PFSK-1 (cell line): ENCODE results near the gene ULK4.

Experiments used
- REST ChIP-seq, 2 experiments: IDR thresholded peaks; 2 replicates each; pipeline versions ENCODE4 v1.6.1 to v1.8.0; 2011 to 2012; ENCODE audit warnings: low read depth in 2 of 2, low read length in 2 of 2, control low read depth in 1 of 2, inconsistent platforms in 1 of 2, mild to moderate bottlenecking in 1 of 2, moderate library complexity in 1 of 2; ENCODE audit not compliant: insufficient read depth in 1 of 2
- SIN3A ChIP-seq: IDR thresholded peaks from 2 replicates; pipeline ENCODE4 v1.6.1; 2012; ENCODE audit warnings: mild to moderate bottlenecking, low read length, moderate library complexity, borderline replicate concordance; ENCODE audit not compliant: insufficient read depth
- TAF1 ChIP-seq: IDR thresholded peaks from 2 replicates; pipeline ENCODE4 v1.6.1; 2012; ENCODE audit warnings: low read length, control low read depth, borderline replicate concordance; ENCODE audit not compliant: insufficient read depth

GRCh38 chr3:41324156-41324475 lies 637.8 kb downstream of the ULK4 start:
- TF ChIP-seq TAF1 (no peak), SIN3A (no peak), REST (IDR thresholded peaks at IDR 0.05; ENCODE audit: insufficient read depth in 1 of 2, low read depth in 2 of 2, low read length in 2 of 2) (no peak)
